Measurements from ENCODE around the gene GIMAP2. TPM values are rescaled to one million over a fixed set of nuclear protein-coding genes. Genes with fewer than 3 reads are reported as not detected.

Gene GIMAP2
- total RNA-seq, 1 experiment from 2014 or later = not detected

DNA sequence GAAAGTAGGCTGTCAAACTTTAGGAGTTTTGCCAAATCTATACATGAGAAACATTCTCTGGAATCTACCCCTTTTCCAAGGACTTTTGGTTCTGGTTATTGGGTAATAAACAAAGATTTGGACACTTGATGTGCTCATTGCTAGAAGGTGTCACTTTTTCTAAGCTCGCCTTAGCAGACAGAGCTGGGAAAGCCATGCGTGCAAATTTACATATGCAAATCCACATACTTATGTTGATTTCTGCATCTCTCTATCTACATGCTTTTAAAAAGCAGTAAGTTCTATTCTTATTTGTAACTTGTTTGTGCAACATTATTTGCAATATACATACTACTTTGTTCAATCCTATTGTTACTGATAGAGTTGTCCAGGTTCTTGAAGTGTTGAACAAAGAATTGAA, 30.8 kb upstream of the GIMAP2 start:
- no peak overlapping the region for H3K4me3 Mint-ChIP-seq
- Histone ChIP-seq H2BK5ac (ENCODE audit: insufficient read length, low read length) (no peak overlapping the region), H4K91ac (ENCODE audit: insufficient read length, low read depth, low read length) (no peak overlapping the region), H3K9me3 (ENCODE audit: control insufficient read depth, low read depth, low read length) (peaks cover 5% of the 10 kb centered on the region), H3K9ac (ENCODE audit: extremely low read depth, insufficient read length, low read length) (no peak overlapping the region), H4K8ac (replicated peaks; ENCODE audit: insufficient read length, low read depth, low read length) (no peak overlapping the region), H3K23ac (ENCODE audit: insufficient read length, low read depth, low read length) (no peak overlapping the region), H3K4me2 (ENCODE audit: insufficient read depth, insufficient read length, low read length) (no peak overlapping the region), H3K27ac (ENCODE audit: insufficient read length, low read depth, low read length) (no peak overlapping the region), H2BK20ac (ENCODE audit: low read depth, low read length, poor library complexity, severe bottlenecking) (no peak overlapping the region), H2BK120ac (ENCODE audit: low read depth, low read length, poor library complexity, severe bottlenecking) (no peak overlapping the region), H2AFZ (ENCODE audit: low read length) (no peak overlapping the region), H3K14ac (ENCODE audit: insufficient read depth, low read length) (no peak overlapping the region), H3K56ac (ENCODE audit: insufficient read length, low read depth, low read length) (no peak overlapping the region), H3K79me1 (ENCODE audit: insufficient read depth, low read depth, low read length, poor library complexity, severe bottlenecking) (no peaks in the 10 kb centered on the region), H3K4me1 (ENCODE audit: insufficient read depth, low read length) (no peaks in the 10 kb centered on the region), H3K27me3 (ENCODE audit: insufficient read depth, low read length) (no peaks in the 10 kb centered on the region), H3K23me2 (ENCODE audit: insufficient read length, low read depth, low read length, poor library complexity, severe bottlenecking) (no peaks in the 10 kb centered on the region), H4K5ac (ENCODE audit: insufficient read length, low read depth, low read length) (no peak overlapping the region), H3K4ac (ENCODE audit: low read depth, low read length) (no peak overlapping the region), H4K20me1 (ENCODE audit: control insufficient read depth, insufficient read depth, insufficient read length) (no peaks in the 10 kb centered on the region), H2BK15ac (ENCODE audit: low read depth, low read length) (no peak overlapping the region), H2AK5ac (ENCODE audit: insufficient read length, low read length) (no peak overlapping the region), H3K79me2 (ENCODE audit: insufficient read depth, low read length) (no peaks in the 10 kb centered on the region), H3K18ac (ENCODE audit: insufficient read length, low read depth, low read length) (no peak overlapping the region), H2BK12ac (ENCODE audit: insufficient read length, low read depth, low read length) (no peak overlapping the region), H3T11ph (ENCODE audit: low read length) (no peak overlapping the region)
- H3K27me3 Mint-ChIP-seq (ENCODE audit: low read depth) = peaks cover 61% of the 10 kb centered on the region
- TF ChIP-seq, protein P1, sequence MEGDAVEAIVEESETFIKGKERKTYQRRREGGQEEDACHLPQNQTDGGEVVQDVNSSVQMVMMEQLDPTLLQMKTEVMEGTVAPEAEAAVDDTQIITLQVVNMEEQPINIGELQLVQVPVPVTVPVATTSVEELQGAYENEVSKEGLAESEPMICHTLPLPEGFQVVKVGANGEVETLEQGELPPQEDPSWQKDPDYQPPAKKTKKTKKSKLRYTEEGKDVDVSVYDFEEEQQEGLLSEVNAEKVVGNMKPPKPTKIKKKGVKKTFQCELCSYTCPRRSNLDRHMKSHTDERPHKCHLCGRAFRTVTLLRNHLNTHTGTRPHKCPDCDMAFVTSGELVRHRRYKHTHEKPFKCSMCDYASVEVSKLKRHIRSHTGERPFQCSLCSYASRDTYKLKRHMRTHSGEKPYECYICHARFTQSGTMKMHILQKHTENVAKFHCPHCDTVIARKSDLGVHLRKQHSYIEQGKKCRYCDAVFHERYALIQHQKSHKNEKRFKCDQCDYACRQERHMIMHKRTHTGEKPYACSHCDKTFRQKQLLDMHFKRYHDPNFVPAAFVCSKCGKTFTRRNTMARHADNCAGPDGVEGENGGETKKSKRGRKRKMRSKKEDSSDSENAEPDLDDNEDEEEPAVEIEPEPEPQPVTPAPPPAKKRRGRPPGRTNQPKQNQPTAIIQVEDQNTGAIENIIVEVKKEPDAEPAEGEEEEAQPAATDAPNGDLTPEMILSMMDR (conservative IDR thresholded peaks at IDR 0.05) = no peak
- no CpG with 5 or more reads among the region's 2 CpGs for WGBS (ENCODE audit: extremely low coverage, insufficient read length, low lambda C conversion rate)
- no peak for DNase-seq
- peaks cover 0 to 12% (median 0%) of the 10 kb centered on the region in 3 experiments; a peak in 5 of 7 replicates for H3K36me3 Mint-ChIP-seq (ENCODE audit: insufficient read depth in 1 of 3, low read depth in 3 of 3)
- H3K27ac Mint-ChIP-seq = no peak overlapping the region
- peaks cover 17 to 43% of the 10 kb centered on the region in 2 experiments for H3K9me3 Mint-ChIP-seq
- peaks cover 11 to 18% of the 10 kb centered on the region in 2 experiments for H3K4me1 Mint-ChIP-seq
